ENCODE measurements around the gene C1QTNF12. TPM values are rescaled to one million over a fixed set of nuclear protein-coding genes. Genes with fewer than 3 reads are reported as not detected.

The C1QTNF12 gene
- total and polyA plus RNA-seq, 2 experiments from 2014 or later: 4.1 to 4.2 TPM

GRCh38 chr1:1264868-1265272 is 18.3 kb upstream of the C1QTNF12 start:
- Histone ChIP-seq H3K79me2 (replicated peaks; ENCODE audit: insufficient read depth) (peaks cover 44% of the 10 kb centered on the region), H3K4me2 (no peak overlapping the region), H3K36me3 (ENCODE audit: insufficient read depth) (peaks cover 14% of the 10 kb centered on the region; the same call in 1 of the 2 replicates), H2AFZ (no peak overlapping the region), H3K27me3 (ENCODE audit: insufficient read depth) (no peaks in the 10 kb centered on the region), H3K9me2 (ENCODE audit: insufficient read depth) (no peaks in the 10 kb centered on the region), H4K20me1 (replicated peaks; ENCODE audit: insufficient read depth) (peaks cover 28% of the 10 kb centered on the region), H3K4me1 (ENCODE audit: insufficient read depth) (no peaks in the 10 kb centered on the region), H3K4me3 (no peak overlapping the region), H3K27ac (ENCODE audit: low read depth) (no peak overlapping the region), H3F3A (replicated peaks; ENCODE audit: low read depth) (0 out of 2 replicates have a peak, but pooled peaks cover 12% of the 10 kb centered on the region)
- Mint-ChIP-seq H3K4me3 (no peak overlapping the region), H3K4me1 (no peaks in the 10 kb centered on the region; the same call in 1 of the 3 replicates), H3K36me3 (ENCODE audit: low read depth) (peaks cover 57% of the 10 kb centered on the region), H3K27me3 (ENCODE audit: insufficient read depth, low read depth, poor library complexity) (peaks cover 14% of the 10 kb centered on the region), H3K9me3 (no peaks in the 10 kb centered on the region), H3K27ac (no peak overlapping the region; the same call in 1 of the 2 replicates)
- ATAC-seq (peak; percentile 90), DNase-seq (ENCODE audit: low spot score) (peak; percentile 84)
- TF ChIP-seq CTCF (conservative IDR thresholded peaks at IDR 0.05; ENCODE audit: low read depth in 2 of 2) (peak; percentile 59 to 70), ZNF114 (CRISPR knock-in tag; IDR thresholded peaks at IDR 0.05) (no peak)

- Histone ChIP-seq H2AFZ (no peak overlapping the region), H3K4me3 (no peak overlapping the region), H3K4me2 (no peak overlapping the region), H3K4me1 (ENCODE audit: insufficient read depth) (no peaks in the 10 kb centered on the region), H3K79me2 (replicated peaks; ENCODE audit: insufficient read depth) (peaks cover 37% of the 10 kb centered on the region), H4K20me1 (replicated peaks; ENCODE audit: insufficient read depth) (peaks cover 24% of the 10 kb centered on the region), H3K27ac (ENCODE audit: low read depth) (no peak overlapping the region), H3K36me3 (ENCODE audit: insufficient read depth) (peaks cover 14% of the 10 kb centered on the region; the same call in 1 of the 2 replicates), H3K27me3 (ENCODE audit: insufficient read depth) (no peaks in the 10 kb centered on the region), H3K9me2 (ENCODE audit: insufficient read depth) (no peaks in the 10 kb centered on the region), H3F3A (replicated peaks; ENCODE audit: low read depth) (0 out of 2 replicates have a peak, but pooled peaks cover 12% of the 10 kb centered on the region)
- Mint-ChIP-seq H3K9me3 (no peaks in the 10 kb centered on the region), H3K36me3 (ENCODE audit: low read depth) (peaks cover 65% of the 10 kb centered on the region), H3K4me1 (peaks cover 2% of the 10 kb centered on the region; the same call in 2 of the 3 replicates), H3K4me3 (no peak overlapping the region), H3K27ac (no peak overlapping the region), H3K27me3 (ENCODE audit: insufficient read depth, low read depth, poor library complexity) (peaks cover 14% of the 10 kb centered on the region)
- DNase-seq (ENCODE audit: low spot score) (no peak), ATAC-seq (no peak)
- TF ChIP-seq ZNF331 (CRISPR knock-in tag; IDR thresholded peaks at IDR 0.05; ENCODE audit: low read depth) (no peak), NANOG (IDR thresholded peaks at IDR 0.05; ENCODE audit: borderline replicate concordance) (no peak), EZH2 (IDR thresholded peaks at IDR 0.05; ENCODE audit: low read depth, unreplicated experiment) (no peak), JUNB (IDR thresholded peaks at IDR 0.05; ENCODE audit: unreplicated experiment) (no peak), REST (IDR thresholded peaks at IDR 0.05; ENCODE audit: unreplicated experiment) (no peak), STAT1 (IDR thresholded peaks at IDR 0.05; ENCODE audit: unreplicated experiment) (no peak), CTCF (conservative IDR thresholded peaks at IDR 0.05; ENCODE audit: low read depth in 2 of 2) (no peak), POLR2AphosphoS5 (IDR thresholded peaks at IDR 0.05; ENCODE audit: low read depth) (no peak), EZH2phosphoT487 (IDR thresholded peaks at IDR 0.05; ENCODE audit: unreplicated experiment) (no peak), ZNF114 (CRISPR knock-in tag; IDR thresholded peaks at IDR 0.05) (no peak)
These were observed 17.5 kb upstream of the C1QTNF12 start for GRCh38 chr1:1264026-1264425.
